ENCODE measurements around the gene ABCC9.

Gene ABCC9

DNA sequence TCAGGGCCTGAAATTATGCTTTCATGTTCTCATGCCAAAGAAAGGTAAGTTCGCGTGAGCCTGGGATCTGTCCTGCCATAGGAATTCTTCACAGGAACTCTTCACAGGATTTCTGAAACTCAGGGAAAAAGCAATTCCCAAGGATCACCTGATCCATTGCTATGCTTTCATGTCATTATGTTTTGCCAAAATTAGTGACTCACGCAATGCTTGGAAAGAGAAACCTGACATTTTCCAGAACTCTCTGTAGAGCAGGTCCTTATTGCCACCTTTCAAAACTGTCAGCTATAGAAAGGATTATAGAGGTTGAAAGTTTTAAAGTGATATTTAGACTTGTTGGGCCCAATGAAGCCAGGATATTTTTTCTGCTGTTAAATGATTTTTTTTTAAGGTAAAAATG lies 160.4 kb downstream of the ABCC9 start:
- in situ Hi-C loops (cut with MboI; ENCODE audit: low sequenced_read_pairs): no loop called here

DNA sequence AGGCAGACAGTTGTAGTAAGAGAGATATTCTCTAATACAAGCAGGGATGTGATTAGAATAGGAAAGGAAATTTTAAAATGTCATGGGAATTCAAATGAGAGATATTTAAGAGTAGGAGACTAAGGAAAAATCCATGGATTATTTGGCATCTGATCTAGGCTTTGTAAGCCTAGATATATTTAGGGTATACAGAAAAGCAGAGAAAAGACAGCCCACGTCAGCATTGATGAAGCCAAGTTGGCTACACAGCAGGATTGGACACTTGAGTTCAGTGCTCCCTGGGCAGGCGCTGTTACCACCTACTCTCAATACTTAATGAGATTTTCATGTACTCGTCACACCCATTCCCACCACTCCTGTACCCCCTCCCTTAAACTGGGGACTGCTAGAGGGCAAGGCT lies 165.1 kb downstream of the ABCC9 start:
- in situ Hi-C loops (cut with MboI; ENCODE audit: low sequenced_read_pairs): no loop called here

DNA sequence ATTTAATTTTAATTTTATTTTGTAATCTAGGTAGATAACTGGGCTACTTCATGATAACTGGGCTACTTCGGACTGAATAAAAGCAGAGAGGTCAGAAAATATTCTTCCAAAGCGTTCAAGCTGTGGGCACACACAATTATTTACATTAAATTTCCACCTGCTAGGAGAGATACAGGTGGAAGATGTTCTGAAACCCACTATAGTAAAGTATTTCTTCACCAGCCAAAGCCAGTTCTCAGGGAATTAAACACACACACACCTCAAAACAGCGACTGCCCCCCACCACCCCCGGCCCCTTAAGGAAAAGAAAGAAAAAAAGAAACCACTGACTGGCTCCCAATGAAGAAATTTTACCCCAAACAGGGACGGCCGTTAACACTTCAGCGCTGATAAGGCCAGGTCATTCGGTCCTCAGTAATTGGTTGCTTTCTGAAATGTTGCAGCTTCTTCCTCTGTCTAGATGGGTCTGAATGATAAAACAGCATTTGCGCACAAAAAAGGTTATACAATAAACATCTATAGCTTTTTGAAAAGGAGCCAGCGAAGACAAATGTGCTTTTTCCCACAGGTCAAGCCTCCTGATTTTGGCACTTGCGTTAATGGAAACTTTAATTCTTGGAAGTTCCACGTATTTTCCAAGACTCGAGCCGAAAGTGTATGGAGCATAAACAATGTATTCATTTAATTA lies 165.9 kb downstream of the ABCC9 start:
- in situ Hi-C loops (cut with MboI; ENCODE audit: low sequenced_read_pairs): no loop called here

DNA sequence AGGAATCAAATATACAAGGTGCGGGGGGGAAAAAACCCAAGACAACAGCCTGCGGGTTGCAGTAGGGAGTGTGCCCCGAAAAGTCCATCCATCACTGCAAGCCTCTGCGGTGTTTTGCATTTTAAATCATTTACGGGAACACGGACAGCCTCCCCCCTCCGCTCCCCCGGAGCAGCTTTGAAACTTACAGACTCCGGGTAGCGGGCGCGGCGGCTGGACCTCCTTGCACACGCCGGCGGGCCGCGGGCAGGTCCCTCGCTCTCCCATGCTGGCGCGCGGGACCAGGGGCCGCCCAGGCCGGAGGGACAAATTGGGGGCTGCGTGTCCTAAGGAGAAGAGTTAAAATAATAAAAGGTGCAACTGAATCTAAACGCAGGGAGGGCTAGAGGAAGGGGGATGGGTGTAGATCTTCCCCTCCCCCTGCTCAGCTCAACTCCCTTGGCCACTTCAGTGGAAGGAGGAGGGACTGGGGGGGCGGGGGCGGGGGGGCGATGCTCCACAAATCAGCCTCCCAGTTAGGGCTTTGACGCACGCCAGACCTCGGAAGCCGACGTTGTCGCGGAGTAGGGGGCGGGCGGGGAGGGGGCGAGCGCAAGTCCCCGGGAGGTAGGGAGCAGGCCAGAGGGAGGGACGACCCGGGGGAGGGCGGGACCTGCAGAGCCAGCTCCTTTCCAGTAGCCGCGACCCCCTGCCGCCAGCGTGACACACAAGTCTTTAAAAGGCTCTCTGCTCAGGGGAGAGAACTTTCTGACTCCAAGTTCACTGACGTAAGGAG lies 166.7 kb downstream of the ABCC9 start, which contains the start of gene KCNJ8:
Gene KCNJ8, minus strand, starts transcription at position 349 of the 775 bp plus-strand sequence. CDS start 1,090 bp downstream, outside the sequence.
- in situ Hi-C loops (cut with MboI; ENCODE audit: low sequenced_read_pairs): no loop called here

DNA sequence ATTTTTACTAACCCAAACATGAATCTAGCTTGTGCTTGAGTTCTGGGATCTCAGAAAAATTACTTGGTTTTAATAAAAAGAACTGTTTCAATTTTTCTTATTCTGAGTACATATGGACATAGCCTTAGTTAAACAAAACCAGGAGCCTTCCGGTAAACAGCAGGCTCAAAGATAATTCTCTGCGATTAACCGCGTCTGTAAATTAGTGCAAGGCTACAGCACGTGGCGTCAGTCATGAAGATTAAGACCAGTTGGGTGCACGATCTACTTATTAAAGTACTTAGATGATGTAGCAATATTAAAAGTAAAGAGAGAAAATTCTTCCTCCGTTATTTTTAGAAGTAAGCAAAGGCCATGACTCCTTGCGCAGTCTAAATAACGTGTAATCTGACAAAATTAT lies 167.4 kb downstream of the ABCC9 start:
- in situ Hi-C loops (cut with MboI; ENCODE audit: low sequenced_read_pairs): no loop called here

DNA sequence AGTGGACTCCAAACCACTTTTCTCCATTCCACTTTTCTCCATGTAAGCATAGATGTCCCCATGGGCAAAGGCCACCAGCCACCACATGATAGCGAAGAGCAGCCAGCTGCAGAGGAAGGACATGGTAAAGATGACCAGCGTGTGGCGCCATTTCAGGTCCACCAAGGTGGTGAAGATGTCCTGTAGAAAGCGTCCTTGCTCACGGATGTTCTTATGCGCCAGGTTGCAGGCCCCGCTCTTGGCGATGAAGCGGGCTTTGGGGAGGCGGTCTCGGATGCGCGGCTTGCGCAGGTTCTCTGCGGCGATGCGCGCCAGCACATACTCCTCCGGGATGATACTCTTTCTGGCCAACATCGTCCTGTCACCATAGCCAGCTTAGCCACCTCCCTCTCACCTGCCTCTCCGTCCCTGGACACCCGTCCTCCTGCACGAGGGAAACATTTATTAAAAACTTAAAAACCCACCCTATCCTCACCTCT lies 167.9 kb downstream of the ABCC9 start:
- in situ Hi-C loops (cut with MboI; ENCODE audit: low sequenced_read_pairs): no loop called here

DNA sequence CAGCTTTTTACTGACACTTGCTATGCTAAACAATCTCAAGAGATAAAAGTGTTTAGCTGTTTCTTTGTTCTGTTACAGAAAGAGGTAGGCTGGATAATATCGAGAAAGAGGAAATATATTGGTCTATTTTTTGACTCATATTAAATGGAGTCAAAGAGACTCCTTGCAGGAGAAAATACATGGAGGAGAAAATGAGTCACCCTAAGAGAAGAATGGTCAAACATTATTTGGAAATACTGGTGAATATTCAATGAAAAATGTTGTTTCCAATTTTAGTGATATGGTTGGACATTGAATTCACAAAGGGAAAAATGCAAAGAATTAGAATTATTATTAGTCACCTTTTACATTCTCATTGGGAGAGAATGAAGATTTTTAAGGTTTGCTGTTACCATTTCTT lies 169.9 kb downstream of the ABCC9 start:
- in situ Hi-C loops (cut with MboI; ENCODE audit: low sequenced_read_pairs): no loop called here

DNA sequence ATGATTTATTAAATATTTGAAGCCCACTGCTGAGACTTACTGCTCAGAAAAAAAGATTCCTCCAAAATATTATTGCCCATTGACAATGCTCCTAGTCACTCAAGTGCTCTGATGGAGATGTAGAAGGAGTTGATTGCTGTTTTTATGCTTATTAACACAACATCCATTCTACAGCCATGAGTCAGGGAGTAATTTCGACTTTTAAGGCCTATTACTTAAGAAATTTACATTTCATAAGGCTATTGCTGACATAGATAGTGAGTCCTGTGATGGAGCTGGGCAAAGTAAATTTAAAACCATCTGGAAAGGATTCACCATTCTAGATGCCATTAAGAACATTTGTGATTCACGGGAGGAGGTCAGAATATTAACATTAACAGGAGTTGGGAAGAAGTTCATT lies 171.9 kb downstream of the ABCC9 start:
- in situ Hi-C loops (cut with MboI; ENCODE audit: low sequenced_read_pairs): no loop called here

DNA sequence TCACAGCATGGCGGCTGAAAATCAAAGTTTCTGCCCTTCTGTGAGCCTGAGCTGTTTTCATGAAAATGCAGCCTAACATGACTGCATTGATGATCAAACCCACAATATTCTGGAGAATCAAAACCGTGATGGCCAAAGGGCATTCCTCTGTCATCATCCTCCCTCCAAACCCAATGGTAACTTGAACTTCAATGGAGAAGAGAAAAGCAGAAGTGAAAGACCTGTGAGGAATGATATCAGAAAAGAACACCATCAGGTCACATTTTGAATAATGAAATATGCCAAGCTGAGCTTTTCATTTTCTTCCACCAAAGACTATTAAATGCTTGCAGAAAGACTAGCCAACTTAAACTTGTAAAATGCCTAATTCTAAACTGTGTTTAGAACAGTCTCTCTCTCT lies 174.8 kb downstream of the ABCC9 start:
- in situ Hi-C loops (cut with MboI; ENCODE audit: low sequenced_read_pairs): no loop called here

DNA sequence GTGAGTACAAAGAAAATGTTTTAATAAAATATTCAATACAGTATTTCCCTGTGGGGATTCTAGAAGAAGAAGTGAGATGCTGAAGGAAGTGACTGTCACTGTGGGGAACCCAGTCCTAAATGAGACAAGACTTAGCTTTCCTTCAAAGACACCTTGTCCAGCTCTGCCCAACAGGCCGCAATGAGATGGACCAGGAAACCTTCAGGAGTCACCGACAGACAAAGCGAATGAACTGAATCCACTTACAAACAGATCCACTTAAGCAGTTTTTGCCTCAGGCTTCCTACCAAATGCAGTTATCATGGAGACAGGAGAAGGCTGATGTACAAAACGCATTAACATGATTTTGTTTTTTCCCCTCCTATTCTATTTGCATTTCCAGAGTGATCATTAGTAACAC lies 176.3 kb downstream of the ABCC9 start:
- in situ Hi-C loops (cut with MboI; ENCODE audit: low sequenced_read_pairs): no loop called here

DNA sequence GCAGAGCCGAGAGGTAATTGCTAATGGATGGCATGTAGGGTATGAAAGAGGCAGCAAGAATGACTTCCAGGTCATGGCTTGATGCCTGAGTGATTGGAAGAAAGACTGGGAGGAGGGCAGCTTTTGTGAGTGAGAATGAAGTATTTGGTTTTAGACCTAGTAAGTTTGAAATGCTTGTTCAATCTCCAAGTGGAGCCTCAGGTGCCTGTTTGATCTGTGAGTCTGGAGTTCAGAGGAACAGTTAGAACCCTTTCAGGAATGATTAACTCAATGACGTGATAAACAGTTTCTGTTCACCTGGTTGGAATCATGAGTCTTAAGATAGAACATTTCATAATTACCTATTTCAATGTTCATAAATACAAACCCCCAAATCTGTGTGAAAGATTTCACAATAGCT lies 177.2 kb downstream of the ABCC9 start:
- in situ Hi-C loops (cut with MboI; ENCODE audit: low sequenced_read_pairs): no loop called here

DNA sequence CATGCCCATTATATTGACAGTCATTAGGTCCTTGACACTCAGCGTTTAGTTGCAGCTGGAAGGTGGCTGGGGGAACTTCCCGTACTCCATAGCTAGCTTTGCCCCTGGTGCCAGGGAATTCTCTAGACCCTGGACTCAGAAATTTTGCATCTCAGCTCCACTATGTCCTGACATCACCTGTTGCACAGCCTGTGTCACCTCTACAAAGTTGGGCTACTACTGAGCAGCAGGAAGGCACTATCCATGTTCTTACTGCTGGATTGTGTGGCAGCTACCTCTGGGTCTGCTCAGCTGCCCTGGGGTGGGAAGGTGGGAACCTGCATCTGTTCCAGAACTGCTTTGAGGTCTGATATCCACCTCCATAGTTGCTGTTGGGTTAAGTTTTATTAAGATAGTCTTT lies 177.7 kb downstream of the ABCC9 start:
- in situ Hi-C loops (cut with MboI; ENCODE audit: low sequenced_read_pairs): no loop called here

DNA sequence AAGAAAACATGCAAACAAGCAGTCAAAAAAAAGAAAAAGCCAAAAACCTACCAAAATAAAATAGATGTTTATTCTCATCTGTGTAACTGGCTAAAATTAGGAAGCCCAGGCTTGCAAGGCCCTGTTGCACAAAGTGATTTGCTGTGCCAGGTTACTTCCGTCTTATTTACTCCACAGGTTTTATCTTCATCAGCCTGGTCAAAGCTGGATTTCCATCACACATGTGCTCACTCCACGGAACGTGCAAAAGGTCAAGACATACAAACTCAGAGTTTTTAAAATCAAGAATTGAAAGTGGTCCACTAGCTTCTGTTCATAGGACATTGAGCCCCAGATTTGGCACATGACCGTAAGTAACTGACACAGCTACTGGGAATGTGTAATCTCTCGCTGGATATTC lies 181.5 kb downstream of the ABCC9 start:
- in situ Hi-C loops (cut with MboI; ENCODE audit: low sequenced_read_pairs): no loop called here

DNA sequence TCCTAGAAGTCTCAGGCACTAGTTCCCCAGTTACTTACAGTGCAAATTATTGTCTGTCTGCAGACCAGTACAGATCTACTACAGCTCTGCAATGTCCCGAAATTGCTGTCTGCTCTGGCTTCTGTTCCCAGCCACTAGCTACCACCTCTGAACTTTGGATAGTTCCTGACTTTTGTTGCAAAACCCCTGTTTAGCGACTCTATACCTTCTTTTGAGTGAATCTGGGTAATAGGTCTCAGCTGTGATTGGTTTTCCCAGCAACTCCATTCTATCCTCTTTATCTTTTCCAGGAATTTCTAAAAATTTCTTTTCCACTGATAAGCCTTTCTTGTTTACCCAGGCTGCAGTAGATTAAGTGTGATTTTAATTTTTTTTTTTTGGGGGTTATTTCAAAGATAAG lies 183.5 kb downstream of the ABCC9 start:
- in situ Hi-C loops (cut with MboI; ENCODE audit: low sequenced_read_pairs): no loop called here

DNA sequence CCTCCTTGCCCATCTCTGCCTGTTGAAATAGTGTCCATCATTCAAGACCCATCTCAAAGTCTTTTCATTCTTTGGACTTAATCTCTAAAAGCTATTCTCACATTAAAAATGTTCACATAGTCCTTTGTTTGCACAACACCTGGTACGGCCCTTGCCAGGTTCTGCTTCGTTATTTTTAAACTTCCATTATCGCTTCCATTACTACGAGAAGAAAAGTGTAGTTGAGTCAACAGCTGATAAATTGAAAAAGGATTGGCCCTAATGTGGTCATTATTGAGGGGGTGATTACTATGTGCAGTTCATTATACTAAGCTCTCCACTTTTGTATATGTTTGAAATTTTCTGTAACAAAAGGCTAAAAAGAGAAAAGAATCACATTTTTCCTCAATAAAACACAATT lies 184.5 kb downstream of the ABCC9 start:
- in situ Hi-C loops (cut with MboI; ENCODE audit: low sequenced_read_pairs): no loop called here

DNA sequence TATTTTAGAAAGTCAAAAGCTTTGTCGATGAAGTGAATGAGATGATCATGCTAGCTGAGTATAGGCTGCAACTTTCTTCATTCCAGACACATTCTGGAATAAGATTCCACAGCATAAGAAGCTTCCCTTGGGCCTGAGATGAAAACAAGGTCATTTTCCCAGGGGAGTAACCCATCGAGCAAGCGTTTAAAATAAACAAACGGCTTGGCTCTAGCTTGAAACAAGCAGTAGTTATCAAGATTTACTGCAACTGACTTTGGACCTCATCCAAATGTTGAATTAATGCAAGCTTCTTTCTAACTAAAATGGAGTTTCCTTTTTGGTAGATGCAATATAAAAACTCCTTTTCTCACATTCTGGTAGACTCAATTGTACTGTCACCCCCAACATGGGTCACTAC lies 189.7 kb downstream of the ABCC9 start:
- in situ Hi-C loops (cut with MboI; ENCODE audit: low sequenced_read_pairs): no loop called here
